Measurements from ENCODE around the gene TAC4. TPM values are rescaled to one million over a fixed set of nuclear protein-coding genes. Genes with fewer than 3 reads are reported as not detected.
A peak's percentile ranks its signal among the peaks of the same experiment; 100 is the strongest.

The TAC4 gene
- total and polyA plus RNA-seq, 2 experiments from 2014 or later: not detected

GRCh38 chr17:49878931-49879904 is 31.3 kb upstream of the TAC4 start:
- peaks cover 33% of the 10 kb centered on the region for H3K27me3 ChIP-seq (ENCODE audit: insufficient read depth)
- peak overlapping the region; percentile 66 for H3K4me3 ChIP-seq
- peaks cover 20% of the 10 kb centered on the region for H3K4me1 ChIP-seq (ENCODE audit: insufficient read depth)
- no peaks in the 10 kb centered on the region for H3K36me3 ChIP-seq (ENCODE audit: insufficient read depth)
- H3K27ac Mint-ChIP-seq: no peak overlapping the region
- DNase-seq (ENCODE audit: low spot score) (no peak), ATAC-seq (no peak)
- no peaks in the 10 kb centered on the region; the same call in 1 of the 2 replicates for H4K20me1 ChIP-seq (replicated peaks; ENCODE audit: insufficient read depth)
- H3K4me1 Mint-ChIP-seq: peaks cover 35% of the 10 kb centered on the region
- no peak overlapping the region; the same call in 1 of the 2 replicates for H2AFZ ChIP-seq
- no peaks in the 10 kb centered on the region for H3K9me2 ChIP-seq (ENCODE audit: insufficient read depth)
- peak overlapping the region; percentile 69 for H3K4me3 Mint-ChIP-seq
- no peaks in the 10 kb centered on the region; the same call in 2 of the 3 replicates for H3K9me3 Mint-ChIP-seq
- TF ChIP-seq CREB1 (CRISPR knock-in tag; IDR thresholded peaks at IDR 0.05; ENCODE audit: low read depth): no peak
- no peaks in the 10 kb centered on the region for H3K79me2 ChIP-seq (replicated peaks; ENCODE audit: insufficient read depth)
- H3F3A ChIP-seq (replicated peaks; ENCODE audit: low read depth): no peaks in the 10 kb centered on the region
- no peaks in the 10 kb centered on the region for H3K36me3 Mint-ChIP-seq (ENCODE audit: low read depth)
- H3K27me3 Mint-ChIP-seq (ENCODE audit: insufficient read depth, low read depth, poor library complexity): peaks cover 26% of the 10 kb centered on the region
- no peak overlapping the region for H3K27ac ChIP-seq (ENCODE audit: low read depth)
- H3K4me2 ChIP-seq: peak overlapping the region; percentile 97

- peaks cover 13% of the 10 kb centered on the region for H3K27me3 ChIP-seq (ENCODE audit: insufficient read depth)
- H3K9me2 ChIP-seq (ENCODE audit: insufficient read depth): no peaks in the 10 kb centered on the region
- peaks cover 19% of the 10 kb centered on the region for H3K27me3 Mint-ChIP-seq (ENCODE audit: insufficient read depth, low read depth, poor library complexity)
- H3K36me3 Mint-ChIP-seq (ENCODE audit: low read depth): no peaks in the 10 kb centered on the region; the same call in 2 of the 3 replicates
- 0 out of 3 replicates have a peak overlapping the region, but pooled peaks have one; percentile 9 for H3K4me3 Mint-ChIP-seq
- ATAC-seq: peak; percentile 50
- peaks cover 15% of the 10 kb centered on the region for H3K4me1 ChIP-seq (ENCODE audit: insufficient read depth)
- H4K20me1 ChIP-seq (replicated peaks; ENCODE audit: insufficient read depth): no peaks in the 10 kb centered on the region; the same call in 1 of the 2 replicates
- peak; percentile 57 for DNase-seq (ENCODE audit: low spot score)
- H3K27ac ChIP-seq (ENCODE audit: low read depth): no peak overlapping the region
- H3K4me3 ChIP-seq: no peak overlapping the region
- H3K4me1 Mint-ChIP-seq: peaks cover 33% of the 10 kb centered on the region
- H3K4me2 ChIP-seq: peak overlapping the region; percentile 65
- no peaks in the 10 kb centered on the region for H3K36me3 ChIP-seq (ENCODE audit: insufficient read depth)
- 0 out of 2 replicates have a peak overlapping the region, but pooled peaks have one; percentile 28 for H2AFZ ChIP-seq
- H3K27ac Mint-ChIP-seq: no peak overlapping the region
- H3K9me3 Mint-ChIP-seq: no peaks in the 10 kb centered on the region
- H3K79me2 ChIP-seq (replicated peaks; ENCODE audit: insufficient read depth): no peaks in the 10 kb centered on the region
- H3F3A ChIP-seq (replicated peaks; ENCODE audit: low read depth): no peaks in the 10 kb centered on the region
- no peak for TF ChIP-seq ZNF462 (CRISPR knock-in tag; IDR thresholded peaks at IDR 0.05)
- no peak for TF ChIP-seq ZNF114 (CRISPR knock-in tag; IDR thresholded peaks at IDR 0.05)
- TF ChIP-seq NANOG (IDR thresholded peaks at IDR 0.05; ENCODE audit: borderline replicate concordance): no peak
- no peak for TF ChIP-seq ZNF331 (CRISPR knock-in tag; IDR thresholded peaks at IDR 0.05; ENCODE audit: low read depth)
- no peak for TF ChIP-seq POLR2AphosphoS5 (IDR thresholded peaks at IDR 0.05; ENCODE audit: low read depth)
- no peak for TF ChIP-seq JUNB (IDR thresholded peaks at IDR 0.05; ENCODE audit: unreplicated experiment)
- no peak for TF ChIP-seq CTCF (conservative IDR thresholded peaks at IDR 0.05; ENCODE audit: low read depth in 2 of 2)
- TF ChIP-seq CREB1 (CRISPR knock-in tag; IDR thresholded peaks at IDR 0.05; ENCODE audit: low read depth): no peak
- no peak for TF ChIP-seq EZH2phosphoT487 (IDR thresholded peaks at IDR 0.05; ENCODE audit: unreplicated experiment)
- TF ChIP-seq STAT1 (IDR thresholded peaks at IDR 0.05; ENCODE audit: unreplicated experiment): no peak
Observed at GRCh38 chr17:49875685-49876084, 27.8 kb upstream of the TAC4 start.
